Myometrial cell (primary cell): ENCODE data around the gene MTREX. TPM values are rescaled to one million over a fixed set of nuclear protein-coding genes. Genes with fewer than 3 reads are reported as not detected.

Source experiments
- total RNA-seq: library from RNA; depleted of rRNA; stranded (reverse); fragments of >200 nt; gene quantifications from 2 replicates; pipeline ENCODE4 v1.2.3, GENCODE V29; 2015

MTREX gene
- 67.2 and 68.4 TPM in 2 replicates for total RNA-seq

GRCh38 chr5:55307383-55308253 lies at the start of gene MTREX, which contains the start of gene DHX29:
MTREX (plus strand) TSS chr5:55307989; CDS start chr5:55308014, 25 bp downstream.
DHX29 (minus strand) TSS chr5:55307694; CDS start chr5:55307573, 121 bp downstream.

Other genes starting within 250 kb of the MTREX start
- gene GZMA, start 205.3 kb upstream of the MTREX start, total RNA-seq: not detected in 2 replicates
- 149 and 187 TPM in 2 replicates for gene GPX8, start 147.8 kb upstream of the MTREX start, total RNA-seq
- not detected in 2 replicates for gene CDC20B, start 134.8 kb upstream of the MTREX start, total RNA-seq
- not detected in 2 replicates for gene MCIDAS, start 80.7 kb upstream of the MTREX start, total RNA-seq
- not detected in 2 replicates for gene CCNO, start 74.4 kb upstream of the MTREX start, total RNA-seq
- gene DHX29, start 295 bp upstream of the MTREX start, total RNA-seq: 26.8 and 33.0 TPM in 2 replicates
- 53.6 and 68.2 TPM in 2 replicates for gene PLPP1, start 227.0 kb downstream of the MTREX start, total RNA-seq